ENCODE data around the gene CENPX.
A peak's percentile ranks its signal among the peaks of the same experiment; 100 is the strongest.

Gene CENPX

DNA sequence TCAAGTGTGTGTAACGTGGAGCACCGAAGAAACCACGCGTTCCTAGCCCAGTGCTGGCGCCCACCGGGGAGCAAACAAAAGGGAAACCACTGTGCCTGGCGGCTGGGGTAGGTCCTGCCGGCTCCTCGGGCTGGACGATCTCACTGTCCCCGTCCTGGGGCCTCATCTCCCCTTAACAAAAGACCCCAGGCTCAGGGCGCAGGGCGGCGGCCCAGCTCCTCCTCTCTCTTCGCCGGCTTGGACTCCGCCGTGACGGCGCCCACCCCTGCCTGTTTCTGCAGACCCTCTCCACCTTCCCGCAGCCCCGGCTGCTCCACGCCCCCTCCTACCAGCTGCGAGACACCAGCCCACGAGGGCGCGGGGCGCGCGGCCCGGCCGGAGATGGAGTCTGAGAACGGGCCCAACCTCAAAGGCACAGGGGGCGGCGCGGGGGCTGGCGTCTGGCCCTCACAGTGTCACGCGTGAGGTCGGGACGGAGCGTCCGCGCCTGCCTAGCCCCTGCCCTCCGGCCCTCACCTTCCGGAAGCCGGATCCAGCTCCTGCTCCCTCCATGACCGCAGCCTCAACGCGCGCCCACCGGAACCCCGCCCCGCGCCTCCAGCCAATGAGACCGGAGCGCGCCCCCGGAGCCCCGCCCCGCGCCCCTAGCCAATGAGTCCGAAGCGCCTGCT lies at the start of gene CENPX:
Gene CENPX, minus strand, starts transcription at position 569 of the 671 bp plus-strand sequence. Its CDS starts 17 bp downstream, at position 552.
- DNase-seq = peak; percentile 7

DNA sequence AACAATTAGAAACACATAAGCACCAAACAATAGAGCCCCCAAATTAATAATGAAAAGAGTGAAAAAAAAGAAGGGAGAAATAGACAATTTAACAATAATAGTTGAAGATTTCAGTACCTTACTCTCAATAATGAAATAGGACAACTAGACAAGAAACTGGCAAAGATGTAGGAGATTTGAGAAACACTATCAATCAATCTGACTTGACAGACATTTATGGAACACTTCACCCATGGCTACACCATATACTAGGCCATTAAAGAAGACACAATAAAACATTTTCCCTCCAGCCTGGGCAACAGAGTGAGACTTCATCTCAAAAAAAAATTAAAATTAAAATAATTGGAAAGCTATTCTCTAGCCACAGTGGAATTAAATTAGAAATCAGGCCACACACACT lies 47.9 kb upstream of the CENPX start:
- DNase-seq = no peak

DNA sequence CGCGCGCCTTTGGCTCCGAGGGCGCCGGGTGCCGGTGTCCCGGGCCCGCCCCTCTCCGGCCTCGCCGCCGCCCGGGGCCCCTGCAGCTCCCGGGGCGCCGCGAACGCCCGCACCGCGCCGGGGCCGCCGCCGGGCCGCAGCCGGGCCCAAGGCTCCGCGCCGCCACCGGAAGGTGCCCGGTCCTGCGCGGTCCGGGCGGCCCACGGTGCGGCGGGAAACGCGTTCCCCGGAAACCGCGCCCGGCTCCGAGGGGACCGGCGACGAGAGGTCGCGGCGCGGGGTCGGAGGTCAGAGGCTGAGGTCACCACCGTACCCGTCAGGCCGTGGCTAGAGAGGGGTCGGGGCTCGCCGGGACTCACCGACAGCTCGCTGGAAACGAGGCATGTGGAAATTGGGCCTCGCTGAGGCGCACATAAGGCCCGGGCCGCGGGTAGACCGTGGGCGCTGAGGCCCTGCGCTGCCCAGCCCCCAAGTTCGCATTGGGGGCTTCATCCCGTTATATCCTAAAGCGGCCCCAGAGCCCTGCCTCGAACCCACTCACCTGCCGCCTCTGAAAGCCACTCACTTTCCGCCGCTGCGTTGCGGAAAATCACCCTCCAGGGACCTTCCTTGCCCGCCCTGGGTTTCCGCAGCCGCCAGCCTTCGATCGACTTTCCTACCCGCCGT lies 43.1 kb upstream of the CENPX start, which contains the start of gene DUS1L:
Gene DUS1L, minus strand, starts transcription at position 167 of the 666 bp plus-strand sequence. CDS start 745 bp downstream, outside the sequence.
- DNase-seq = peak; percentile 74

DNA sequence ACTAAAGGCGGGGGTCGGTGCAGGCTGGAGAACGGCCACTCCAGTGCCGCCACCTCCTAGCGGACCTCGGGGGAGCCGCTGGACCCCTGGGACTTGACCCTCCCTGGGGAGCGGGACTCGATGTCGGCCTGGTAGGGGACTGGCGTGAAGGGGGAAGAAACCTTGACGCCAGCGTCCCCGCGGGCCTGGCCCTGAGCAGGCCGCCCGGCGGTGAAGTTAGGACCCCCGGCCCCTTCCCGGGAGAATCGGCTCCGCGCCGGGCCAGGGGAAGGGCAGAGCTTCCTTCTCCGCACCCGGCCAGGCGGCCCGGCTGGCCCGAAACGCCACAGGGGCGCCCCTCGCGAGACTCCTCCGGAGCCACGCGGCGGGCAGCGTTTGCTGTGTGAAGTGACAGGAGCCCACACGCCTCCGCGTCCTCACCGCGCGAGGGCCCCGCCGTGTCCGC lies 42.5 kb upstream of the CENPX start:
- peak; percentile 46 for DNase-seq

DNA sequence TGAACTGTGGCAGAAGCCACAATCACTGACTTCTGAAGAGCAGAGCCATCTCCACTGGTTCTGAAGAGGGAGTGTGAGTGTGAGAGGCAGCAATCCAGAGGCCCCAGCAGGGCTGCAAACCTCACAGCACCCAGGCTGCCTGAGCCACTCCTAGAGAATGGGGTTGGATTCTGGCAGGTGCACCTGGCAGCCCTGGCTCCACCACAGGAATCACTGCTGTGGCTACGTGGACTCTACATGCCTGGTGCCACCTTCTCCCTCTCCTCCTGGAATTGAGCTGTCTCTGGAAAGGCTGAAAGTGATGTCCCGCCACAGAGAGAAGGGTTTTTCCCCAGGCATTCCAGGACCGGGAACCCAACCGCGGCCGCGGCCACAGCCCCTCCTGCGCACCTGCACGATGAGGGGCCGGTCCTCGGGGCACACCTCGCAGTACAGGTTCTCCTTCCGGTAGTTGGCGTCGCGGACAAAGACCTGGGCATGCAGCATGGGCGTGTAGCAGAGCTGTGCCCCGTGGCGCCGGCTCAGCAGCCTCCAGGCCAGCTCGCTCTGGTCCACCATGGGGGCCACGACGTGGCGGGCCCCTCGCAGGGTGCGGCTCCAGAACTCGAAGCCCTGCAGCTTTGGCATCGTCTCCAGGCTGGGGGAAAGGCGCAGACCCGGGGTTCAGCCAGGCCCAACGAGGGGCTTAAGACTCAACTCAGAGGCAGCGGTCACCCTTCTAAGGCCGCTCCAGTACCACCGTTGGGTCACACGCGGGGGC lies 41.9 kb upstream of the CENPX start:
- no peak for DNase-seq

DNA sequence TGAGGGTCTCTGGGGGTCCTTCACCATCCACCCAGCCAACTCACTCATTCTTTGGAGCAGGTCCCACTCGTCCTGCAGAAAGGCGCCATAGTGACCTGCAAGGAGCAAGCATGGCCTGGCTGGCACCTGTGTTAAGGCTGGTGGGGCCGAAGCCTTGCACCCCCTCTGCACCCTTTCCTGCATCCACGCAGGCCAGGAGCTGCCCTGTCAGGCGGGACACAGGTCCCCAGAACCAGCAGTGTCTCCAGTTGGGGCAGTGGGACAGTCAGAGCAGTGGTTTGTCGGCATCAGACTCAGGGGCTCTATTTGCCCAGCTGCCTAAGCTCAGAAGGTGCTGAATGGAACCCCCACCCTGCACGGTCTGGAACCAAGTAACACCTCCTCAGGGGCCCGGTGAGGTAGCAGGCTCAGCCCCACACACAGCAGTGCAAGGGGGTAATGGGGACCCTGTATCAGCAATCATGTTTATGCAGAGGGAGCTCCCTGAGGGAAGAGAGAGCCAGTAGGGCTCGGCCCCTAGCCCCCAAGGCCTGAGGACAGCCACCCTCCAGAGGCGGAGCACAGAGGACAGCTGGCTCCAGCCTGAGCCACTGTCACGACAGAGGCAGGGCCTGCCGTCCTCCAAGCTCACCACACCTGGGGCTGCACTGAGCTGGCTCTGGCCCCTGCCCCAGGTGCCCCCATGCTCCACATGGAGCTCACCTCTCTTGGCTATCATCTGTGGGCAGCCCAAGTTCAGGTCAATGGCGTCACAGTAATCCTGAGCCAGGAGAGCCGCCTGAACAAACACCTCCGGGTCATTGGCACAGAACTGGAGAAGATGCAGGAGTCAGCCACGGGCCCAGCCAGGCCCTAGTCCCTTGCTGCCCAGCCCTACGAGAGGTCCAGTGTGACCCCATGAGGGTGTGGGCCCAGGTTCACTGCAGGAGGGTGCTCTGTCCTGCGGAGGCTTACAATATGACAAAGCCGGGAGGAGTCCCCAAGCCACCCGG lies 41.0 kb upstream of the CENPX start:
- no peak for DNase-seq

DNA sequence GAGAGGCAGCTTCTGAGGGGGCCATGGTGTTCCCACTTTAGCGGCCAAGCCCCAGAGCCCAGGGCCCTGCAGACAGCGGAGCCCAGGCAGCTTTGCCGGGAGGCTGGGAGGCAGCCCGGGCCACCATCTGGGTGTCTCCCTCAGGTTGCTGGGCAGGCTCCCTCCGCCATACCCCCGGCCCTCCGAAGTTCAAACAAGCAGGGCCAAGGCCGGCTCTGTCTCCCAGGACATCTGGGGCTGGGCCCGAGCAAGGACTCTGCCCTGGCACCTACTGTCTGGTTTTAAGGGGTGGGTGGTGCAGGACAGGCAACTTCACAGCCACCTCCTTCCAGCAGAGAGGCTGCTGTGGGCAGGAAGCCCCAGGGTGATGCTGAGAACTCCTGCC lies 40.3 kb upstream of the CENPX start:
- DNase-seq = no peak

DNA sequence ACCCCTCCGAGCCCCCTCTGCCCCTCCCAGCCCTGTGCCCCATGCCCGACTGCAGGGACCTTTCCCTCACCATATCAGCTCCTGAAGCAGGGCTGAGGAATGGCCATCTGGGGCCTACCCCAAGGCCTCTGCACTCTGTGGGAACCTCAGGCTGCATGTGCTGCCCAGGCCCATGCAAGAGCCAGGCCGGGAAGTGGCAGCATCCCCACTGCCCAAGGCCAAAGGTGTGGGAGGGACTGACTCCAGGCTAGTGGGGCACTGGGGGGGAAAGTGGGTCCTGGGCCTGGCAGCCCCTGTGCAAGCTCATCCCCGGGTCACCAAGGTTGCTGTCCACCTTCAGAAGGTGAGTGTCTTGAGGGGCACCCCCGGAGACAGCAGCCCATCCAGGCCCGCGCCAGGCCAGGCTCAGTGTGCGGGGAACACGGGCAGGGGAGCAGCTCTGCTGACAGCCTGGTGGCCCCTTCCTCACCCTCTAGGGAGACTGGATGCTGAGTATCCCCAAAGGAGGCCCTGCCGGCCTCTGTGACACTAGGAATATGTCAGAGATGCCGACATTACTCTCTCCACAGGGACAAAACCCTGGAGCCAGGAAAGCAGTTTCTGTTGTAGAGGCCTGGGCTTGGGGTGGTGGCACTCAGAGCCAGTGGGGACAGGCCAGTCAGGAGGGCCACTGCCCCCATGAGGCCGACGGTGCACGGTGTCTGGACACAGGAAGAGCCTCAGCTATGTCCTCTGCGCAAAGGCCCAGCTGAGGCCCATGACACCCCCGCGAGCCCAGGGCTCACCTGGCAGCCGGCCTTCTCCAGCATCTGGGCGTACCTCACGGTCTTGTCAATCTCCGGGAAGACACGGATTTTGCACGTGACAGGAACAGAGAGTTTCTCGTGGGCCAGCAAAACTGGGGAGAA lies 39.7 kb upstream of the CENPX start:
- no peak for DNase-seq

DNA sequence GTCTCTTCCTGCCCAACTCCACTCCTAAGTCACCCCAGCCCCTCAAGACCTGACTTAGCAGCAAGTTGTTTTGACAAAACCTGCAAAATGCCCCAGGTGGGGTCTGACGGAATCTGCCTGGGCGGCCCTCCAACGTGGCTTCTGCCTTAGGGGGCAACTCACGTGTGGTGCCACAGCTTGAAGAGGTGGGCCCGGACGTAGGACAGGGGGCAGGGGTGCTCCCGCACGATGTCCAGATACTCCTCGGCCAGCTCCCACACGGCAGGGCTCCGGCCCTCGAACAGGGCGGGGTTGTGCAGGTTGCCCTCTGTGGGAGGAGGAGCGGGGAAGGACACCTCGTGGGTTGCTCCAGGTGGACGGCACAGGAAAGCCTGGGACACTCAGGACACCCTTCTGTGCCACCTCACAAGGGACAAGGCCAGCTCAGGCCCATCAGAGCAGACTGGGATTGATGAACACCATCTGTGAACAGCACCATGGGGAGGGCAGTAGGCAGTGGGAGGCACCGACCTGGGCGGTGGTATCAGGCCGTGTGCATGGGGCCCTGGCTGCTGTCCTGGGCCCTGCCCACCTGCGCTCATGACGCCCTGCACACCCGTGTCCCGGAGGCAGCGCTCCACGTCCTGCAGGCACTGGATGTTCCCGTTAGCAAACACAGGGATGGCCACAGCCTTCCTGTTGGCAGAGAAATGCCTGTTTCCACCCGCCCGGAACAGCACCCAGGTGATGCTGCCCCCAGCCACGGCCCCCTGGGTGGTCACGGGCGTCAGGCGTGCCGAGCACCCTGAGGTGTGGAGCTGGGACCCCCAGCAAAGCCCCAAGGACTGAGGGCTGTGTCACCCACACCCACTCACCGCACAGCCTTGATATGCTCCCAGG lies 38.6 kb upstream of the CENPX start:
- no peak for DNase-seq

DNA sequence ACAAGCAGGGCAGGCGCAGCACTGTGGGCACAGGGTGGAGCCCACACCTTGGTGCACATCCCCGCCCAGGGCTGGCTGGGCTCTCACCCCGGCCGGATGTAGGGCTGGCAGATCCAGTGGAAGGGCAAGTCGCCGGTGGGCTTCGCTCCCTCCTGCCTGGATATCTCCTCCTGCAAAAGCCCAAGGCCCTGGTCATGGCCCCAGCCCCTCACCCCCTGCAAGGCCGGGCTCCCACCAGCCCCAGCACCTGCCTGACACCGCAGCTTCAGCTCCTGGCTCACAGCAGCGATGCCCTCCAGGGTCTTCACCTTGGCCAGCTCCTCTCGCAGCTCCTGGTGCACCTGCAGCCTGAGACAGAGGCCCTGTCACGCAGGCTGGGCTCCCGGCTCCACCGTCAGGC lies 37.9 kb upstream of the CENPX start:
- no peak for DNase-seq

DNA sequence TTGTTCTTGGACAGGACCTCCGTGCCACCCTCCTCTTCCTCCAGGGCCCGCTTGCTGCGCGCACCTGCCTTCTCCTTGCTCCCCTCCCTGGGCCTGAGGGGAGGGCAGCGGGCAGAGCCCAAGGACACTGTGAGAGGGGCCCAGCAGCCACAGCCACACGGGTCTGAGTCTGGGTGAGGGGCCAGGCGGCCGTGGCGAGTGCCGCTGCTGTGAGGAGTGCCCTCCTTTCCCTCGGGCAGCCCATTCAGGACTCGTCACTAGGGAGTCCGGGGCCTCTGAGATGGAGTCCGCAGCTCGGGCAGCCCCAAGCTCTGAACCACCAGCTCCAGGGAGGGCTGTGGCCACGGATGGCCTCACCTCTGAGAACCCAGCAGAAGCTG lies 37.3 kb upstream of the CENPX start:
- DNase-seq = no peak

DNA sequence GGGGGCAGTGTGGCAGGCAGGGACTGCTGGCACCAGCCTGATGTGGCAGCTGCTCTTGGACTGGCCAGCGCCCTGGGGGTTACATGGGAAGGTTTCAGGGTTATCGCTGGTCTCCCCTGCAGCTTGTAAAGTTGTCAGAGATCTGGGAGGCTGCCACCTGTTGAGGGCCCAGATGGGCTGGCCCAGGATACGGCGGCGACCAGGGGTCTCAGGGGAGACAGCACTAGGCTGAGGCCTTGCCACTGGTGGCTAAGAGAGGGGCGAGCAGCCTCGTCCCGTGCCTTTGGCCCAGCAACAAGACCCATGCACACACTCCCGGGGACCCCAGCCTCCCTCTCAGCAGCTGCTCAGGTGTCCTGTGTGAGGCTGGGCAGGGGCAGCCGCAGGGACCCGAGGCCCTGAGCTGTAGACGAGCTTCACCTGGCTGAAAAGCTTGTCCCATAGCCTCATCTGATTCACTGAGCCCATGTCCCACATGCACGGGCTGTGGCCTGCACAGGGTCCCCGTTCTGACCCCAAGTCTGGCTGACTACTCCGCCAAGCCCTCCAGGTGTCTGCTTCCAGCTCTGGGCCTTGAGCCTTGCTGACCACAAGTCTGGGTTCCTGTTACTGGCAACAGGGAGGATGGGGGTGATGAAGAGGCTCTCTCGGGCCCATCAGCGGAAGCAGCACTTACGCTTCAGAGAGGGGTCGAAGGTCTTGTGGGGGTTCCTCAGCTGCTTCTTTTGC lies 36.8 kb upstream of the CENPX start:
- no peak for DNase-seq

DNA sequence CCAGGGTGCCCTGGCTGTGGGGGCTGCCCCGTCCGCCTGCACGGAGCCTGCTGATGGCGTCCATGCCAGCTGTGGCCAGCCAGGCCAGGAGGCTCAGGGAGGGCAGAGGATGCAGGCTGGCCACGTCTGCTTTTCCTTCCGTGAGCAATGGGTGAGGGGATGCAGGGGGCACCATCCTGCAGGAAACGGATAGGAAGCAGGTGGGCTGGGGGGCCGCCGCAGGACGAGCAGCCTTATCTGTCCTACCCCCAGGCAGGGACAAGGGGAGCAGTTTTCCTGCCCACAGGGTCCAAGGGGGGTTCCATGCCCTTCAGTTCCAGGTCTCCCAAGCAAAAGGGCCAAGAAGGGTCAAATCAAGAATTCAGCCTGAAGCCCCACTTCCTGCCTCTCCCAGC lies 36.2 kb upstream of the CENPX start:
- DNase-seq = no peak

DNA sequence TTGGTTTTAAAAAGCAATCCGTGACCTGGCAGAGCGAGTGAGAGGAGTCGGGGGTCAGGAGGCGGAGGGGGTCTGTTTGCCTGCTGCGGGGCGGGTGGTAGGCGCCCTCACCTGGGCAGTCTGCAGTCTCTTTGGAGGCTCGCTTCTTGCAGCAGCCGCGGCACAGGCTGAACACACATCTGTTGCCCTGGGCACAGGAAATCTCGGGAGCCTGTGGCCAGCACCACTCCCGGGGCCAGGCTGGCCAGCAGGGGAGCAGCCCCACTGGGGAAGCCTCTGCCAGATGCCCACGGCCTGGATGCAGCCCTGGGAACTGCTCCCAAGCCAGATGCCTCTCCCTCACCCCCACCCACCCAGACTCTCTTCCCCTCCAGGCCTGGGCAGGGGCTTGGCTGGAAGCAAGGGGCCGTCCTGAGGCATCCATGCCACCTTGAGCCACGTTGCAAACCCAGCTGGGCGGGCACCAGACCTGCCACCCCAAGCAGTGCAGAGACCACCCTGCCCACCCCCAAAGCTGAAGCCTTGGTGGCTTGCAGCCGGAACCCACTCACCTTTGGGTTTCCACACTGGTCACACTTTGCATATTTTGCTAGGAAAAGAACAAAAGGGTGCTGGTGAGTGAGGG lies 35.7 kb upstream of the CENPX start:
- no peak for DNase-seq

DNA sequence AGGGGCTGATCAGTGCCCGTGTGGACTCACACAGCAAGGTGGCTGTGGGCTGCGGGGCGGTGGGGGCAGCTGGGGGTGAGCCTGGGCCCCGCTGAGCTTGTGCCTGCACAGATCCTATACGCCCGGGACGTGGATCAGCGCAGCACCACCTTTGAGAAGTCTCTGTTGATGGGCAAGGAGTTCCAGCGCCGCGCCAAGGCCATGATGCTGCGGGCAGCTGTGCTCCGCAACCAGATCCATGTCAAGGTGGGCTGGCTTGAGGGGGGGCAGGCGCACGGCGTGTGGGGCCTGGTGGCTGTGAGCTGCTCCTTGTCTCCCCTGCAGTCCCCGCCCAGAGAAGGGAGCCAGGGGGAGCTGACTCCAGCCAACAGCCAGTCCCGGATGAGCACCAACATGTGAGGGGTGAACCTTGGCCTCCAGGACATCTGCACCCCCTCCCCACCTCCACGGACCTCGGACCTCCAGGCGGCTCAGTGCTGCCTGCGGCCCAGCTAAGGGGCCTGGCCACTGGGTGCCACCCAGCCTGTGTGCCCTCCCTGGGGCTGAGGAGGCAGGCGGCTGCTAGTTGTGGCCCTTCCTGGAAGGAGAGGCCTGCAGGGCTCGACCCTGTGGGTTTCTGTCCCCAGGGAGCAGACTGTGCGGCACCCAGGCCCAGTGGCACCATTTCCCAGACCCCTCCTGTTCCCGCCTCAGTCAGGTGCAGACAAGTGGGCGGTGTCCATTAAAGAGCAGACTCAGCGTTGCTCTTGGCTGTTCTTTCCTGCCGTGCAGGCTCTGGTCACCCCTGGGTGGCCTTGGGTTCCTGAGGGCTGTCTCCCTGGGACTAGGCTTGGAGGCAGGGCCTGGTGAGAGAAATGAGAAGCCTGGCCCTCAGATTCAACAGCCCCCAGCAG lies 34.3 kb upstream of the CENPX start:
- DNase-seq = no peak

DNA sequence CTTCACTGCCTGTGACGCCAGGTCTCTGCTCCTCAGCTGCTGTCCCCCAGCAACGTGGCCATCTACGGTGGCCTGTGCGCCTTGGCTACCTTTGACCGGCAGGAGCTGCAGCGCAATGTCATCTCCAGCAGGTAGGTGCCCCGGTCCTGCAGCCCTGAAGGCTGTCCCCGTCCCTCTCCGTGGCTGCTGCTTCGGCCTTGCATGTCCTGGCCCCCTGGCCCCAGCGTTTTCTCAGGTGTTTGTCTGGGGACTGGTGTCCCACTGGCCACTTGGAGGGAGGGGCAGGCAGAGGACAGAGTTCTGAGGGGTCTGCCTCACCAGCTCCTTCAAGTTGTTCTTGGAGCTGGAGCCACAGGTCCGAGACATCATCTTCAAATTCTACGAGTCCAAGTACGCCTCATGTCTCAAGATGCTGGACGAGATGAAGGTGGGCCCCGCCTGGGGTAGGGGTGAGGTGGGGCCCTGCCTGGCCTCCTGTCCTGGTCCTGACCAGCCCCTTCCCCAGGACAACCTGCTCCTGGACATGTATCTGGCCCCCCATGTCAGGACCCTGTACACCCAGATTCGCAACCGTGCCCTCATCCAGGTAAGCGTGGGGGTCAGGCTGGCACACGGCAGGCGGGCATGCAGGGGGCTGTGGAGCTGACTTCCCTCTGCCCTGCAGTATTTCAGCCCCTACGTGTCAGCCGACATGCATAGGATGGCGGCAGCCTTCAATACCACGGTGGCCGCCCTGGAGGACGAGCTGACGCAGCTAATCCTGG lies 33.5 kb upstream of the CENPX start:
- no peak for DNase-seq

All from CD4-positive, alpha-beta T cell treated with Interleukin-6 for 4 hours (primary cell).